ENCODE data around the gene KDM4C. TPM values are rescaled to one million over a fixed set of nuclear protein-coding genes. Genes with fewer than 3 reads are reported as not detected.

Gene KDM4C
- total RNA-seq, 1 experiment from 2014 or later, result 16.8 TPM

- H3K4me2 ChIP-seq (ENCODE audit: low read length), result no peak overlapping the region
- BruUV-seq (replicated peaks), result no TSS peak
- CTCF ChIA-PET, result no interaction called here
These were observed 76.5 kb downstream of the KDM4C start for GRCh38 chr9:6834306-6834705.

More at GRCh38 chr9:6834306-6834705, 76.5 kb downstream of the KDM4C start:
- Histone ChIP-seq H3K9ac (ENCODE audit: low read length) (no peak overlapping the region), H3K9me2 (ENCODE audit: insufficient read depth) (no peaks in the 10 kb centered on the region), H3K27me3 (ENCODE audit: insufficient read depth, low read length) (no peaks in the 10 kb centered on the region), H3K36me3 (ENCODE audit: control insufficient read depth in 1 of 2, insufficient read depth in 2 of 2, low read length in 2 of 2) (no peaks in the 10 kb centered on the region; a peak in 1 of 4 replicates), H3K4me3 (replicated peaks in 1 of 2; ENCODE audit: low read depth in 1 of 2, low read length in 2 of 2) (no peak overlapping the region), H3K4me1 (ENCODE audit: control insufficient read depth in 1 of 2, insufficient read depth in 2 of 2, low read length in 2 of 2) (no peaks in the 10 kb centered on the region), H2AFZ (ENCODE audit: low read depth, low read length, poor library complexity, severe bottlenecking) (no peak overlapping the region), H3K9me3 (ENCODE audit: control insufficient read depth in 1 of 2, insufficient read depth in 1 of 2, low read depth in 1 of 2, low read length in 2 of 2) (no peaks in the 10 kb centered on the region), H3K79me2 (ENCODE audit: insufficient read depth, low read length) (no peaks in the 10 kb centered on the region), H4K20me1 (ENCODE audit: insufficient read depth) (no peaks in the 10 kb centered on the region), H3K27ac (ENCODE audit: low read depth, low read length) (no peak overlapping the region)
- ATAC-seq (no peak), DNase-seq (ENCODE audit: low read depth, low spot score) (no peak)
- intact Hi-C loops (cut with micrococcal nuclease), result loop anchor here (10.0 kb wide), 1 partner anchor 400 kb away; no protein-coding TSS in a partner anchor
- POLR2A ChIA-PET, result no interaction called here
- no peak for TF ChIP-seq POLR2AphosphoS5 (IDR thresholded peaks at IDR 0.05; ENCODE audit: low read depth, low read length)
- TF ChIP-seq JUND (IDR thresholded peaks at IDR 0.05), result no peak
- no peak for TF ChIP-seq ZNF274 (IDR thresholded peaks at IDR 0.05; ENCODE audit: low read depth, low read length)
- TF ChIP-seq EZH2 (IDR thresholded peaks at IDR 0.05), result no peak
- TF ChIP-seq YY1 (IDR thresholded peaks at IDR 0.05; ENCODE audit: extremely low read depth, insufficient replicate concordance, low read depth, low read length), result no peak
- no peak for TF ChIP-seq EZH2phosphoT487 (IDR thresholded peaks at IDR 0.05; ENCODE audit: borderline replicate concordance)
- no peak for TF ChIP-seq SP1 (IDR thresholded peaks at IDR 0.05; ENCODE audit: low read depth)
- no peak for TF ChIP-seq REST (IDR thresholded peaks at IDR 0.05; ENCODE audit: low read depth)
- no peak for TF ChIP-seq ZFX (IDR thresholded peaks at IDR 0.05)
- TF ChIP-seq ATF3 (IDR thresholded peaks at IDR 0.05), result no peak
- no peak for TF ChIP-seq SRF (IDR thresholded peaks at IDR 0.05; ENCODE audit: low read depth)
- no peak for TF ChIP-seq ELF1 (IDR thresholded peaks at IDR 0.05; ENCODE audit: borderline replicate concordance, low read depth)
- TF ChIP-seq TCF7L2 (IDR thresholded peaks at IDR 0.05; ENCODE audit: borderline replicate concordance, extremely low read depth, insufficient read depth, insufficient read length), result no peak
- RAD21 ChIA-PET (ENCODE audit: low non-redundant PET in 1 of 2, low total read pairs in 2 of 2, uncharacterized antibody in 2 of 2, unreplicated experiment in 2 of 2), result no interaction called here
